ENCODE data around the gene MYEOV. TPM values are rescaled to one million over a fixed set of nuclear protein-coding genes. Genes with fewer than 3 reads are reported as not detected.

The MYEOV gene
- total RNA-seq, 4 donors from 2014 or later, result 0.65 to 8.9 (median 0.83) TPM

DNA sequence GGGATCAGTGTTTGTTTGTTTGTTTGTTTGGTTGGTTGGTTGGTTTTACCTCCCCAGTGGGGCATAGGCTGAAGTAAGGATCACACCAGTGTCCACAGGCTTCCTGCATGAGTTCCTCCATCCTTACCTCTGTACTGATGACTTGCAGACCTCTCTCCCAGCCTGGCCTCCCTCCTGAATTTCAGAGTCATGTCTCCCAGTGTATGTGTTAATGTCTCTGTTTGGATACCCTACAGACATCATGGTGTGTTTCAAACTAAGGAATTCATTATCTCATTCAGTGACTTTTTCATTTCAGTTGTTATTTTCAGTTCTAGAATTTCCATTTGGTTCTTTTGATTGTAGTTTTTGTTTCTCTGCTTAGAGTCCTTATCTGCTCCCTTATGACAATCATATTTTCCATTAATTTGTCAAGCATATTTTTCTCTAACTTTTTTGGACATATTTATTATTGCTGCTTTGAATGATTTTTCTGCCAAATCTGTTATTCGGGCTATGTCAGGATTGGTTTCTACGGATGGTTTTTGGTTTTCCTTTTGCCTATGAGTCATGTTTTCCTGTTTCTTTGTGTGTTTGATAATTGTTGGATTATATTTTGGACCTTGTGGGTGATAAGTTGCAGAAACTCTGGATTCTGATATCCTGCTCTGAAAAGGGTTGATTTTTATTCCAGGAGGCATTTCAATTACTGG lies 23.6 kb downstream of the MYEOV start:
- DNase-seq (ENCODE audit: low spot score), result no peak
- ATAC-seq (ENCODE audit: low FRiP score), result no peak
- TF ChIP-seq, protein P1, sequence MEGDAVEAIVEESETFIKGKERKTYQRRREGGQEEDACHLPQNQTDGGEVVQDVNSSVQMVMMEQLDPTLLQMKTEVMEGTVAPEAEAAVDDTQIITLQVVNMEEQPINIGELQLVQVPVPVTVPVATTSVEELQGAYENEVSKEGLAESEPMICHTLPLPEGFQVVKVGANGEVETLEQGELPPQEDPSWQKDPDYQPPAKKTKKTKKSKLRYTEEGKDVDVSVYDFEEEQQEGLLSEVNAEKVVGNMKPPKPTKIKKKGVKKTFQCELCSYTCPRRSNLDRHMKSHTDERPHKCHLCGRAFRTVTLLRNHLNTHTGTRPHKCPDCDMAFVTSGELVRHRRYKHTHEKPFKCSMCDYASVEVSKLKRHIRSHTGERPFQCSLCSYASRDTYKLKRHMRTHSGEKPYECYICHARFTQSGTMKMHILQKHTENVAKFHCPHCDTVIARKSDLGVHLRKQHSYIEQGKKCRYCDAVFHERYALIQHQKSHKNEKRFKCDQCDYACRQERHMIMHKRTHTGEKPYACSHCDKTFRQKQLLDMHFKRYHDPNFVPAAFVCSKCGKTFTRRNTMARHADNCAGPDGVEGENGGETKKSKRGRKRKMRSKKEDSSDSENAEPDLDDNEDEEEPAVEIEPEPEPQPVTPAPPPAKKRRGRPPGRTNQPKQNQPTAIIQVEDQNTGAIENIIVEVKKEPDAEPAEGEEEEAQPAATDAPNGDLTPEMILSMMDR (IDR thresholded peaks at IDR 0.05), result no peak

DNA sequence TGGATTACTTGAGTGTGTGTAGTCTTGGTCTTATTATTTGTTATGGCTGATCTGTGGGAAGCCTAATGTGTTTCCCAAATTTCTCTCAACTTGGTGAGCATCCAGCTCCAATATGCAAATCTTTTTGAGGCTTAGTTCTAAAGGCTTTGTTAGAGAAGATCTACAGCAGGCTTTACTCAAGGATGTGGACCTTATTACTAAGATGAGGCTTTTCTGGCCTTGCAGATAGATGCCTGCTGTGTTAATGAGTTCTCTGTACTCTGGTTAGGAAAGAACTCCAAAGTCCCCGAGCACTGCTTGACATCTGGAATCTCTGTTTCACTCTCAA lies 24.1 kb downstream of the MYEOV start:
- ATAC-seq (ENCODE audit: low FRiP score), result no peak
- TF ChIP-seq, protein P1 (IDR thresholded peaks at IDR 0.05), result no peak

GRCh38 chr11:69319255-69320106 lies 25.5 kb downstream of the MYEOV start:
- ATAC-seq (ENCODE audit: low FRiP score) (no peak), DNase-seq (ENCODE audit: low spot score) (no peak)
- TF ChIP-seq, protein P1 (IDR thresholded peaks at IDR 0.05), result no peak

More for the DNA sequence above, 24.1 kb downstream of the MYEOV start:
- DNase-seq (ENCODE audit: low spot score), result no peak

GRCh38 chr11:69320326-69320725 lies 26.4 kb downstream of the MYEOV start:
- DNase-seq (ENCODE audit: low spot score) (no peak), ATAC-seq (ENCODE audit: low FRiP score) (no peak)
- TF ChIP-seq, protein P1 (IDR thresholded peaks at IDR 0.05), result no peak

DNA sequence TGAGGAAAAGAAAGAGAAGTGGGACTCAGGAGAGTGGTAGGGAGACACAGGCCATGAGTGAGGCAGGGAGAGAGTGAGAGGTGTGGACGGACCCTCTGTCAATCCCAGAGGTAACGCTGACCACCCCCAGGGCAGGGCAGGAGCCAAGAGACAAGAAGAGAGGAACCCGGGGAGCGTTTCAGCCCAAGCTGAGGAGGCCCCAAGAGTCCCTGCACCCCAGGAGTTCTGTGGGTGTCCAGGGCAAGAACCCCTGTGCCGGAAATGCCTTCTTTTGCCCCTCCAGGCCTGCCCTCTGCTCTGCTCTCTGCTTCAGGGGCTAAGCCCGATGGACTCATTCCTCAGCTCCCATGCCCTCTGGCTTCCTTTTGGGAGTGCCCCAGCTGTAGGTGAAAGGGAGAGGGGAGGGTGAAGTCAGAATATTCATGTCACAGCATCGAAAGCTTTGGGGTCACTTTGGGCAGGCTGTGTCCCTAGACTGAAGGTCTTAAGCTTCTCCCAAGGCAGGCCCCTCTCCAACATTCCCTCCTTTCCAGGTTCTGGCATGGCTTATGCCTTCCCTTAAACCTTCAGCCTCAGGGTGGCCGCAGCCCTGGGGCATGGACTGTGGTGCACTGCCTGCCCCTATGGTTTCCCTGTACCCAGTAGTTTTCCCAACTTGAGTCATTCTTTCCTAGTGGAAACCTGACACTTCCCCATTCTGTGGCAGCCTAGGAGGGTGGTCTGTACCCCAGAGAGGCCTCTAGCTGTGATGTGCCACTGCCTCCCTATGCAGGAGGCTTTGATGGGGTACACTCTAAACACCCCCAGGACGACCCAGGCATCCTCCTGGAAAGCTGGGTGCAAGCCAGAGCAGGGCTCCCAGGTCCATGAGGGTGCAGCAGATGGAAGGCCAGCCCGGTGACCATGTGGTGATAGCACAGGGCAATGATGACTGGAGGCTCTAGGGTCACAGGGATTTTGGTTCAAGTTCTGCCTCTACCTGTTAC lies 27.1 kb downstream of the MYEOV start:
- ATAC-seq (ENCODE audit: low FRiP score) (no peak), DNase-seq (ENCODE audit: low spot score) (no peak)

GRCh38 chr11:69321877-69322361 lies 28.0 kb downstream of the MYEOV start:
- no peak for DNase-seq (ENCODE audit: low spot score)
- no peak for ATAC-seq (ENCODE audit: low FRiP score)
- TF ChIP-seq, protein P1 (IDR thresholded peaks at IDR 0.05), result no peak

More for the DNA sequence above, 27.1 kb downstream of the MYEOV start:
- TF ChIP-seq, protein P1 (IDR thresholded peaks at IDR 0.05), result no peak
